ENCODE results near the gene FOXP1. TPM values are rescaled to one million over a fixed set of nuclear protein-coding genes. Genes with fewer than 3 reads are reported as not detected.

Gene FOXP1
- total RNA-seq, 4 donors from 2014 or later, result 181 to 225 (median 205) TPM

GRCh38 chr3:71384837-71385716 is 198.5 kb downstream of the FOXP1 start:
- no peaks in the 10 kb centered on the region for H3K9me3 ChIP-seq
- TF ChIP-seq POLR2AphosphoS5 (IDR thresholded peaks at IDR 0.05), result no peak
- no peak for TF ChIP-seq POLR2A (IDR thresholded peaks at IDR 0.05; ENCODE audit: low read depth)
- no peak for TF ChIP-seq CTCF (IDR thresholded peaks at IDR 0.05)
- TF ChIP-seq EP300 (IDR thresholded peaks at IDR 0.05), result no peak
- intact Hi-C loops (cut with DNase I), result no loop called here
- H3K36me3 ChIP-seq, result no peaks in the 10 kb centered on the region
- no peak overlapping the region for H3K27ac ChIP-seq (replicated peaks in 1 of 4)
- H3K4me1 ChIP-seq, result peaks cover 20 to 45% (median 37%) of the 10 kb centered on the region in 4 donors
- H3K27me3 ChIP-seq, result no peaks in the 10 kb centered on the region
- WGBS, result 59% methylated on average over 7 of the region's 7 CpGs
- H3K4me3 ChIP-seq, result no peak overlapping the region
- DNase-seq (ENCODE audit: extremely low spot score), result no peak

GRCh38 chr3:71384388-71384787 is 199.1 kb downstream of the FOXP1 start:
- intact Hi-C loops (cut with DNase I), result no loop called here
- Histone ChIP-seq H3K36me3 (no peaks in the 10 kb centered on the region), H3K27ac (replicated peaks in 1 of 4) (no peak overlapping the region), H3K9me3 (no peaks in the 10 kb centered on the region), H3K27me3 (no peaks in the 10 kb centered on the region), H3K4me3 (no peak overlapping the region), H3K4me1 (peaks cover 13 to 43% (median 32%) of the 10 kb centered on the region in 4 donors)
- TF ChIP-seq EP300 (IDR thresholded peaks at IDR 0.05), result no peak
- TF ChIP-seq POLR2A (IDR thresholded peaks at IDR 0.05; ENCODE audit: low read depth), result no peak
- TF ChIP-seq POLR2AphosphoS5 (IDR thresholded peaks at IDR 0.05), result no peak
- no peak for TF ChIP-seq CTCF (IDR thresholded peaks at IDR 0.05)
- DNase-seq (ENCODE audit: extremely low spot score), result peak; percentile 10
- 46% methylated on average over 3 of the region's 3 CpGs for WGBS

DNA sequence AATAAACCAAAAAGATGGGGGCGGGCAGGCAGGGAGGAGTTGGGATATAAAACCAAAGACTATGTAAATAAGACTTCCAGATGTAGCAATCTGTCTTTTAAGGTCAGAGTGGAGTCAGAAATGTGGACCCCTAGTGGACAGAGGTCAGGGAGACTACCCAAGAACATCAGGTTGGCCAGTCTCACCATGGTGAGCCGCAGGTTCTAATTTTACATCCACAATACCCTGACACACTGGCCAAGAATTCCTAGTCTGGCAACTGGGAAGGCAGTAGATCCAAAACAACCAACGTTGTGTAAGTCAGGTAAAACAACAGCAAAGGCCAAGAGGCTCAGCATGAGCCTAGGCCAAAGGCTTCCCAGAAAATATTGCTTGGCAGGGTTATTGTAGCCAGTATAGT is 203.4 kb downstream of the FOXP1 start:
- no peaks in the 10 kb centered on the region for H3K9me3 ChIP-seq
- no peaks in the 10 kb centered on the region for H3K27me3 ChIP-seq
- intact Hi-C loops (cut with DNase I), result no loop called here
- no peak overlapping the region for H3K4me3 ChIP-seq
- TF ChIP-seq CTCF (IDR thresholded peaks at IDR 0.05) (no peak), POLR2A (IDR thresholded peaks at IDR 0.05; ENCODE audit: low read depth) (no peak), POLR2AphosphoS5 (IDR thresholded peaks at IDR 0.05) (no peak), EP300 (IDR thresholded peaks at IDR 0.05) (no peak)
- whole genome bisulfite sequencing, result 72% methylated on average over 3 of the region's 3 CpGs
- H3K36me3 ChIP-seq, result no peaks in the 10 kb centered on the region
- H3K27ac ChIP-seq (replicated peaks in 1 of 4), result no peak overlapping the region
- DNase-seq (ENCODE audit: extremely low spot score), result peak; percentile 47
- peaks cover 9 to 24% (median 21%) of the 10 kb centered on the region in 4 donors for H3K4me1 ChIP-seq

GRCh38 chr3:71378509-71378908 is 205.0 kb downstream of the FOXP1 start:
- Histone ChIP-seq H3K9me3 (no peaks in the 10 kb centered on the region), H3K27ac (replicated peaks in 1 of 4) (no peak overlapping the region), H3K36me3 (no peaks in the 10 kb centered on the region), H3K4me1 (peaks cover 0 to 15% (median 6%) of the 10 kb centered on the region in 4 donors), H3K4me3 (no peak overlapping the region), H3K27me3 (no peaks in the 10 kb centered on the region)
- intact Hi-C loops (cut with DNase I), result no loop called here
- 98% methylated on average over 1 of the region's 1 CpG for WGBS
- no peak for TF ChIP-seq POLR2A (IDR thresholded peaks at IDR 0.05; ENCODE audit: low read depth)
- TF ChIP-seq EP300 (IDR thresholded peaks at IDR 0.05), result no peak
- TF ChIP-seq POLR2AphosphoS5 (IDR thresholded peaks at IDR 0.05), result no peak
- no peak for TF ChIP-seq CTCF (IDR thresholded peaks at IDR 0.05)
- DNase-seq (ENCODE audit: extremely low spot score), result no peak

Measured in esophagus muscularis mucosa (tissue), 4 donors.